IPS DF 6.9 (cell line): Measurements from ENCODE around the gene SDR9C7.
"Not testable (repeated sequence)": the region's sequence is repeated elsewhere in the genome, so short reads cannot be mapped to it uniquely, and the experiment has no call there.

ENCODE experiments used
- DNase-seq: peaks from one replicate; pipeline ENCODE4 v3.0.0-alpha.2; 2013; ENCODE audit warnings: low read depth, low spot score
- H3K27ac ChIP-seq: one replicate; pipeline ENCODE4 v1.5.1; 2013; ENCODE audit warnings: low read length, control low read depth
- H3K27me3 ChIP-seq: 2 replicates; pipeline ENCODE4 v1.6.1; 2013; ENCODE audit warnings: mild to moderate bottlenecking, low read length; ENCODE audit not compliant: control insufficient read depth, insufficient read depth
- H3K36me3 ChIP-seq: 2 replicates; pipeline ENCODE4 v1.6.1; 2013; ENCODE audit warnings: low read length; ENCODE audit not compliant: control insufficient read depth, insufficient read depth
- H3K4me1 ChIP-seq: 2 replicates; pipeline ENCODE4 v1.6.1; 2013; ENCODE audit warnings: low read length; ENCODE audit not compliant: control insufficient read depth, insufficient read depth
- H3K4me3 ChIP-seq: 2 replicates; pipeline ENCODE4 v1.5.1; 2013; ENCODE audit warnings: mild to moderate bottlenecking, low read length
- H3K9me3 ChIP-seq: 2 replicates; pipeline ENCODE4 v1.6.1; 2013; ENCODE audit warnings: low read length, inconsistent platforms; ENCODE audit not compliant: control insufficient read depth, insufficient read depth
- WGBS: extraction: QIAGEN DNeasy Blood & Tissue Kit; methylation state at CpG from one replicate; pipeline ENCODE4 v1.1.7; 2013; ENCODE audit warnings: mixed read lengths, missing lambda C conversion rate; ENCODE audit not compliant: insufficient read length, insufficient coverage; 5-methylcytosine and 5-hydroxymethylcytosine counted together

Gene SDR9C7

DNA sequence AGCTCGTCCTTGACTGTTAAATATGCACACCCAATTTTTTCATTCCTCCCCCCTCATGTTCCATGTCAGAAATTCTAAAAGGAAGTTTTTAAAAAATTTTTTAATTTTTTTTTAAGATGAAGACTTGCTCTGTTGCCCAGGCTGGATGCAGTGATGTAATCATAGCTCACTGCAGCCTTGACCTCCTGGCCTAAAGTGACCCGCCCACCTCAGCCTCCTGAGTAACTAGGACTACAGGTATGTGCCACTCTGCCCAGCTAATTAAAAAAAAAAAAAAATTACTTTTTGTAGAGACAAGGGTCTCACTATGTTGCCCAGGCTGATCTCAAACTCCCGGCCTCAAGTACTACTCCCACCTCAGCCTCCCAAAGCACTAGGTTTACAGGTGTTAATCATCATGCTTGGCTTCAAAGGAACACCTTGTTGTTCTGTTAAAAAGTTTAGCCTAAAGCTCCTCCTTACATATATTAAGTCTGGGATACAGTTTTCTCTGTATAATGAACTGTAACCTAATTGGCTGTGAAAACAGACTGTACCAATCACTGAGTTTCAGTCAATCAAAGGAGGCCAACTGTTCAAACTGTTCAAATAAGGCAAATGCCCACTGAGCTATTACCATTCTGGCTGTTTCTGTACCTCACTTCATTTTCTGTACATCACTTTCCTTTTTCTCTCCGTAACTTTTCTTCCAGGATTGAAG is 17.8 kb downstream of the SDR9C7 start:
- H3K4me3 ChIP-seq, result no peak overlapping the region
- no peaks in the 10 kb centered on the region; the same call in 1 of the 2 replicates for H3K9me3 ChIP-seq
- no peaks in the 10 kb centered on the region for H3K27me3 ChIP-seq
- H3K4me1 ChIP-seq, result no peaks in the 10 kb centered on the region
- no CpG with 5 or more reads among the region's 4 CpGs for WGBS
- H3K36me3 ChIP-seq, result no peaks in the 10 kb centered on the region
- H3K27ac ChIP-seq, result no peak overlapping the region
- DNase-seq, result no peak

GRCh38 chr12:56914724-56915123 is 19.5 kb downstream of the SDR9C7 start:
- WGBS, result 100% methylated on average over 1 of the region's 3 CpGs
- Histone ChIP-seq H3K9me3 (no peaks in the 10 kb centered on the region; the same call in 1 of the 2 replicates), H3K27me3 (no peaks in the 10 kb centered on the region), H3K27ac (no peak overlapping the region), H3K4me3 (no peak overlapping the region), H3K36me3 (no peaks in the 10 kb centered on the region), H3K4me1 (no peaks in the 10 kb centered on the region)
- no peak for DNase-seq

- H3K36me3 ChIP-seq, result no peaks in the 10 kb centered on the region
- H3K27ac ChIP-seq, result no peak overlapping the region
- H3K4me3 ChIP-seq, result no peak overlapping the region
- no peaks in the 10 kb centered on the region for H3K27me3 ChIP-seq
- H3K9me3 ChIP-seq, result no peaks in the 10 kb centered on the region; the same call in 1 of the 2 replicates
- no peaks in the 10 kb centered on the region for H3K4me1 ChIP-seq
- DNase-seq, result no peak
These were observed 20.0 kb downstream of the SDR9C7 start for GRCh38 chr12:56914256-56914655.

DNA sequence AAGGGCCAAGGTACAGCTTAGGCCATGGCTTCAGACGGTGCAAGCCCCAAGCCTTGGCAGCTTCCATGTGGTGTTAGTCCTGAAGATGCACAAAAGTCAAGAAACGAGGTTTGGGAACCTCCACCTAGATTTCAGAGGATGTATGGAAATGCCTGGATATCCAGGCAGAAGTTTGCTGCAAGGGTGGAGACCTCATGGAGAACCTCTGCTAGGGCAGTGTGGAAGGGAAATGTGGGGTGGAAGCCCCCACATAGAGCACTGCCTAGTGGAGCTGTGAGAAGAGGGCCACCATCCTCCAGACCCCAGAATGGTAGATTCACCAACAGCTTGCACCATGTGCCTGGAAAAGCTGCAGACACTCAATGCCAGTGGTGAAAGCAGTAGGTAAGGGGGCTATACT is 24.8 kb downstream of the SDR9C7 start:
- H3K27ac ChIP-seq, H3K36me3 ChIP-seq, H3K27me3 ChIP-seq, H3K4me3 ChIP-seq, H3K9me3 ChIP-seq, H3K4me1 ChIP-seq, DNase-seq: not testable (repeated sequence)
- WGBS, result no CpG with 5 or more reads among the region's 2 CpGs

DNA sequence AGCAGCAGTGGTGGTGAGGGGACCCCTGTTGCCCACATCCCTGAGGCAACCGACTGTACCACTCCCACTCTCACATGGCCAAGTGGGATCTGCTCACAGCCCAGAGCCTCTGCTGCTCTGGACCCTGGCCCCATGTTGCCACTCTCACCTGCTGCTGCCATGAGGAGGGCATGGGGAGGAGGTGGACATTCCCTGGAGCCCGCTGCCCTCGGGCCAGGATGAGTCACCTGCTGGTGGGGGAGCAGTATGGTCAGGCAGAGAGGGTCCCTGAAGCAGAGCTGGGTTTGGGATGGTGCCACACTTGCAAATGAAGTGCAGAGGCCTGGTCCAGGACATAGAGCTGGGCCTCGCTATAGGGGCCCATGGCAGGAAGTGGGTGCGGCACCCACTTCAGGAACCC is 26.1 kb downstream of the SDR9C7 start:
- H3K36me3 ChIP-seq, result no peaks in the 10 kb centered on the region
- peaks cover 4% of the 10 kb centered on the region for H3K9me3 ChIP-seq
- WGBS, result no CpG with 5 or more reads among the region's 5 CpGs
- H3K4me1 ChIP-seq, result no peaks in the 10 kb centered on the region
- no peaks in the 10 kb centered on the region for H3K27me3 ChIP-seq
- no peak for DNase-seq
- H3K4me3 ChIP-seq, result no peak overlapping the region
- no peak overlapping the region for H3K27ac ChIP-seq

DNA sequence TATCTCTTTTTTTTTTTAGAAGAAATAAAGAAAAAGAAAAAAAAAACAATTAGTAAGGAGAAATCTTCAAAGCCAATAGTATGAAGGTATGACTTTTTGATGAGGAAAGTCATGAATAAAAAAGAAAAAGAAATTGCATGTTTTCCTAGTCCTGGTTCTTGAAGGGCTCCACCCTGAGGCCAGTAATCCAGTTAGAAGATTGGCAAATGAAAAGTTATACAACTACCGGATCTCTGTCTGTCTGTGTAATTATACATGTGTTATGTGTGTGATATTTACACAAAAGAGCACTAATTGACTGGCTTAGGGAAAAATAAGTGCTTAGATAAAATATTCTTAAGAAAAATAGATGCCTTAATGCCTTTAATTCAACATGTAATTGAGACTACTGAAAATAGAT is 28.4 kb downstream of the SDR9C7 start:
- WGBS, result no CpG with 5 or more reads among the region's 1 CpG

DNA sequence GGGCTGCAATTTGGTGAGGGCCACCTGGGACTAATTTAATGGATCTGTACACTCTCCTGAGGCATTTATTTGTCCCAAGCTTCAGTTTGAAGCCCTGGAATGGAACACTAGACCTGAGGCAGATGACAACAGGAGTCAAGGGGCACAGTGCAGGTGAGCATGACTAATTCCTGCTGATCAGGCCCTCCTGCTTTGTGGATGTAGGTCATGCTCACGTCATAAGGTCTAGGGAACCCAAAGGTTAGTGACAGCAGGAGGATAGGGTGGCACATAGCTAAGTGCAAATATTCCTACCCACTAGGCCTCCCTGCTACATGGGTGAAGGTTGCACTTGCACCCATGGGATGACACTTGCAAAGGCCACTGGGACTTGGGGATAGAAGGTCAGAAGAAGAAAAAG is 30.8 kb downstream of the SDR9C7 start:
- H3K9me3 ChIP-seq, result peaks cover 11% of the 10 kb centered on the region
- H3K36me3 ChIP-seq, result no peaks in the 10 kb centered on the region
- H3K4me3 ChIP-seq, result no peak overlapping the region
- H3K27me3 ChIP-seq, result no peaks in the 10 kb centered on the region
- no peaks in the 10 kb centered on the region; the same call in 1 of the 2 replicates for H3K4me1 ChIP-seq
- WGBS, result no CpG with 5 or more reads among the region's 1 CpG
- DNase-seq, result no peak
- H3K27ac ChIP-seq, result no peak overlapping the region

More for the DNA sequence above, 28.4 kb downstream of the SDR9C7 start:
- no peaks in the 10 kb centered on the region; the same call in 1 of the 2 replicates for H3K4me1 ChIP-seq
- DNase-seq, result no peak
- H3K36me3 ChIP-seq, result no peaks in the 10 kb centered on the region
- H3K9me3 ChIP-seq, result peaks cover 8% of the 10 kb centered on the region
- no peak overlapping the region for H3K4me3 ChIP-seq
- H3K27me3 ChIP-seq, result no peaks in the 10 kb centered on the region
- H3K27ac ChIP-seq, result no peak overlapping the region

- H3K36me3 ChIP-seq, DNase-seq, H3K27ac ChIP-seq, H3K4me3 ChIP-seq, H3K27me3 ChIP-seq, H3K4me1 ChIP-seq: not testable (repeated sequence)
- H3K9me3 ChIP-seq, result peaks cover 10% of the 10 kb centered on the region
These were observed 32.9 kb downstream of the SDR9C7 start for GRCh38 chr12:56901313-56901712.

- H3K27me3 ChIP-seq, result no peaks in the 10 kb centered on the region
- H3K36me3 ChIP-seq, result no peaks in the 10 kb centered on the region
- no peaks in the 10 kb centered on the region; the same call in 1 of the 2 replicates for H3K4me1 ChIP-seq
- H3K4me3 ChIP-seq, result no peak overlapping the region
- no peak for DNase-seq
- peaks cover 10% of the 10 kb centered on the region for H3K9me3 ChIP-seq
- H3K27ac ChIP-seq, result no peak overlapping the region
- no CpG with 5 or more reads among the region's 5 CpGs for WGBS
These were observed 33.6 kb downstream of the SDR9C7 start for GRCh38 chr12:56900583-56900982.

DNA sequence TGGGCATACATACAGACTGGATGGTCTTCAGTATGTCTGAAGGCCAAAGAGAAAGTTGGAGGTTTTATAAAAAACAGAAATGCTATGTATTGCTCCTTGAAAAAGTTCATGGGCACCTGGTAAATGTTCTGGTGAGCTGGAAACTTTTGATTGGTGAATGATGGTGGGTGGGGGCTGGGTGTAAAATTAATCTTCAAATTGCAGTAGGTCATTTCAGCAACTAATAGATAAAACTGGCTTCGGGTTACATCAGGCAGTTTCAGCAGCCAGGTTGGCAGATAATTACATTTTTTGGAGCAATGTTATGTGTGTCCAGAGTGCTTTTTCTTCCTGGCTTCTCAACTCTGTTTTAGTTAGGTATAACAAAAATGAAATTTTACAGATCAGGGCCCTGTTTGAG is 35.3 kb downstream of the SDR9C7 start:
- no peak overlapping the region for H3K27ac ChIP-seq
- no peaks in the 10 kb centered on the region for H3K27me3 ChIP-seq
- peaks cover 10% of the 10 kb centered on the region for H3K9me3 ChIP-seq
- no peak for DNase-seq
- no peaks in the 10 kb centered on the region; the same call in 1 of the 2 replicates for H3K4me1 ChIP-seq
- WGBS, result no CpG with 5 or more reads among the region's 1 CpG
- H3K36me3 ChIP-seq, result no peaks in the 10 kb centered on the region
- H3K4me3 ChIP-seq, result no peak overlapping the region

GRCh38 chr12:56897844-56898361 is 36.3 kb downstream of the SDR9C7 start:
- no peaks in the 10 kb centered on the region; the same call in 1 of the 2 replicates for H3K4me1 ChIP-seq
- H3K27ac ChIP-seq, result no peak overlapping the region
- DNase-seq, result no peak
- peaks cover 6% of the 10 kb centered on the region for H3K9me3 ChIP-seq
- no peaks in the 10 kb centered on the region for H3K27me3 ChIP-seq
- no peak overlapping the region for H3K4me3 ChIP-seq
- H3K36me3 ChIP-seq, result no peaks in the 10 kb centered on the region
